Duodenal mucosa (tissue), 2 donors: ENCODE data around the gene NGEF.

Experiments used
- H3K27ac ChIP-seq: one replicate; pipeline ENCODE4 v1.7.0; 2013; ENCODE audit warnings: low read depth, low read length
- H3K27me3 ChIP-seq, 2 donors: one replicate each; pipeline ENCODE4 v1.7.0; 2013; ENCODE audit warnings: low read length in 2 of 2, control low read depth in 1 of 2; ENCODE audit not compliant: insufficient read depth in 2 of 2, control insufficient read depth in 1 of 2
- H3K36me3 ChIP-seq, 2 donors: one replicate each; pipeline ENCODE4 v1.7.0; 2013; ENCODE audit warnings: low read length in 2 of 2, control low read depth in 1 of 2; ENCODE audit not compliant: insufficient read depth in 2 of 2, control insufficient read depth in 1 of 2
- H3K4me1 ChIP-seq, 2 donors: one replicate each; pipeline ENCODE4 v1.7.0; 2013; ENCODE audit warnings: low read length in 2 of 2, control low read depth in 1 of 2; ENCODE audit not compliant: insufficient read depth in 2 of 2, control insufficient read depth in 1 of 2
- H3K4me3 ChIP-seq, 2 donors: one replicate each; pipeline ENCODE4 v1.7.0; 2013; ENCODE audit warnings: low read length in 2 of 2, low read depth in 1 of 2
- H3K9ac ChIP-seq, 2 donors: one replicate each; pipeline ENCODE4 v1.7.0; 2013; ENCODE audit warnings: low read length in 2 of 2, low read depth in 1 of 2
- H3K9me3 ChIP-seq, 2 donors: one replicate each; pipeline ENCODE4 v1.7.0; 2013; ENCODE audit warnings: low read length in 2 of 2, control low read depth in 1 of 2; ENCODE audit not compliant: control insufficient read depth in 1 of 2

NGEF gene

GRCh38 chr2:232842689-232843088, 170.4 kb downstream of the NGEF start:
- Histone ChIP-seq H3K4me1 (peaks cover 19 to 28% of the 10 kb centered on the region in 2 donors), H3K27me3 (no peaks in the 10 kb centered on the region), H3K27ac (no peak overlapping the region), H3K4me3 (no peak overlapping the region), H3K9me3 (no peaks in the 10 kb centered on the region), H3K36me3 (peaks cover 39 to 74% of the 10 kb centered on the region in 2 donors), H3K9ac (no peak overlapping the region)

GRCh38 chr2:232839411-232840079, 173.5 kb downstream of the NGEF start:
- Histone ChIP-seq H3K27ac (no peak overlapping the region), H3K27me3 (no peaks in the 10 kb centered on the region), H3K4me3 (no peak overlapping the region), H3K4me1 (peaks cover 27 to 28% of the 10 kb centered on the region in 2 donors), H3K36me3 (peaks cover 24 to 57% of the 10 kb centered on the region in 2 donors), H3K9me3 (no peaks in the 10 kb centered on the region), H3K9ac (no peak overlapping the region)

- Histone ChIP-seq H3K4me3 (peak overlapping the region in 1 of 2 donors; percentile 19), H3K27me3 (no peaks in the 10 kb centered on the region), H3K9ac (peak overlapping the region in 1 of 2 donors; percentile 6), H3K27ac (peak overlapping the region; percentile 15), H3K4me1 (peaks cover 27 to 28% of the 10 kb centered on the region in 2 donors), H3K36me3 (peaks cover 27 to 55% of the 10 kb centered on the region in 2 donors), H3K9me3 (no peaks in the 10 kb centered on the region)
Measured at GRCh38 chr2:232838406-232838874, 174.6 kb downstream of the NGEF start.

GRCh38 chr2:232836934-232837333, 176.1 kb downstream of the NGEF start:
- Histone ChIP-seq H3K4me3 (no peak overlapping the region), H3K9ac (no peak overlapping the region), H3K27ac (no peak overlapping the region), H3K4me1 (peaks cover 27 to 28% of the 10 kb centered on the region in 2 donors), H3K27me3 (no peaks in the 10 kb centered on the region), H3K9me3 (no peaks in the 10 kb centered on the region), H3K36me3 (peaks cover 35 to 60% of the 10 kb centered on the region in 2 donors)

GRCh38 chr2:232835687-232836208, 177.3 kb downstream of the NGEF start:
- Histone ChIP-seq H3K27me3 (no peaks in the 10 kb centered on the region), H3K4me1 (peaks cover 27 to 28% of the 10 kb centered on the region in 2 donors), H3K4me3 (no peak overlapping the region), H3K27ac (no peak overlapping the region), H3K9ac (no peak overlapping the region), H3K36me3 (peaks cover 39 to 67% of the 10 kb centered on the region in 2 donors), H3K9me3 (no peaks in the 10 kb centered on the region)

GRCh38 chr2:232833830-232834229, 179.2 kb downstream of the NGEF start:
- H3K9me3 ChIP-seq, result no peaks in the 10 kb centered on the region
- H3K27ac ChIP-seq, result no peak overlapping the region
- H3K4me1 ChIP-seq, result peaks cover 18% of the 10 kb centered on the region in 2 donors
- H3K36me3 ChIP-seq, result peaks cover 36 to 68% of the 10 kb centered on the region in 2 donors
- H3K9ac ChIP-seq, result no peak overlapping the region
- H3K4me3 ChIP-seq, result no peak overlapping the region
- no peaks in the 10 kb centered on the region for H3K27me3 ChIP-seq

- Histone ChIP-seq H3K9ac (no peak overlapping the region), H3K27ac (no peak overlapping the region), H3K36me3 (peaks cover 25 to 63% of the 10 kb centered on the region in 2 donors), H3K27me3 (no peaks in the 10 kb centered on the region), H3K9me3 (no peaks in the 10 kb centered on the region), H3K4me3 (no peak overlapping the region), H3K4me1 (peaks cover 5 to 7% of the 10 kb centered on the region in 2 donors)
Measured at GRCh38 chr2:232831496-232831895, 181.6 kb downstream of the NGEF start.

- Histone ChIP-seq H3K36me3 (peaks cover 25 to 66% of the 10 kb centered on the region in 2 donors), H3K27me3 (no peaks in the 10 kb centered on the region), H3K9me3 (no peaks in the 10 kb centered on the region), H3K4me3 (no peak overlapping the region), H3K9ac (no peak overlapping the region), H3K27ac (no peak overlapping the region), H3K4me1 (no peaks in the 10 kb centered on the region)
Measured at GRCh38 chr2:232829988-232830387, 183.1 kb downstream of the NGEF start.
